Measurements from ENCODE around the gene FHL3. TPM values are rescaled to one million over a fixed set of nuclear protein-coding genes. Genes with fewer than 3 reads are reported as not detected.
A peak's percentile ranks its signal among the peaks of the same experiment; 100 is the strongest.

The FHL3 gene
- total RNA-seq, 4 donors from 2014 or later: 3.0 to 19.1 (median 12.2) TPM

DNA sequence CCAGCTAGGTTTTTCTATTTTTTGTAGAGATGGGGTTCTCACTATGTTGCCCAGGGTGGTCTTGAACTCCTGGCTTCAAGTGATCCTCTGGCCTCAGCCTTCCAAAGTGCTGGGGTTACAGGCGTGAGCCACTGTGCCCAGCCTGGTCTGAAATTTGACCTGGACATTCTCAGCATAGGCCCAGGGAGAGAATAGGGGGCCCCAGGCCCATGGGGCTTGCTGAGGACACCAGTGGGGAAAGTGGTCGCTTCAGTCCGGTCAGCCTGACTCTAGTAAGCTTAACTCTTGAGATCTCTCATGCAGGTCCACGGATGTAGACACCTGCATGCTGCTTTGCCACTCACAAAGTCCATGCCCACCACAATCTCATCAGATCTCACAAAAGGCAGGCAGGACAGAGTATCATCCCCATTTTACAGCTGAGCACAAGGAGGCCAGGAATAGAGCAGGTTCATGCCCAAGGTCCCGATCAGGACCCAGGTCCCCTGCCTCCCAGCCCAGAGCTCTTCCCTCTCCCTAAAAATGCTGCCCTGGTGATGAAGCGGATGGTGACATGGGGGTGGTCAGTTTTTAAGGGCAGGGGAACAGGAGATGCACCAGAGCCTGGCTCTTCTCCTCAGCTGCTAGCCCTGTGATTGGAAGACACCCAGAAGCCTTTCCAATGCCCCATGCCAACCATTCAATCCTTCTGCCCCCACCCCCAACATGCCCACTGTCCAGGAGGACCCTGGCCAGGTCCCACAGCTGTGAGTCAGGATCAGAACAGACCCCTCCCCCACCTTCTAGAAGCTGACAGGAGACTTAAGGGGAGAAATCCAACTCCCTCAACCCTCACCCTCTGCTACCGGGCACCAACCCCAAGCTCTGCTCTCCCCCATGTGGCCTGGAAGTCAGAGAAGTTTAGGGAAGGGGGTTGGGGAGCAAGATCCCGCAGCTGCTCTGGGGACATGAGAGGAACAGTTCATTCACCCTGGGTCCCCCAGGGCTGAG, 1.8 kb downstream of the FHL3 start:
- H3K27me3 ChIP-seq: peaks cover 34% of the 10 kb centered on the region
- 73% methylated on average over 8 of the region's 8 CpGs; no CpG with 5 or more reads in 1 of the 2 donors for WGBS, 2 donors (ENCODE audit: low coverage in 1 of 2)
- H3K36me3 ChIP-seq: no peaks in the 10 kb centered on the region
- peak overlapping the region in 3 of 4 donors; percentile 62 to 68 (median 66) for H3K4me3 ChIP-seq
- H3K27ac ChIP-seq: peak overlapping the region; percentile 80 to 94 (median 90)
- peaks cover 32 to 62% (median 48%) of the 10 kb centered on the region in 4 donors for H3K4me1 ChIP-seq
- TF ChIP-seq POLR2A (IDR thresholded peaks at IDR 0.05) (no peak), POLR2AphosphoS5 (IDR thresholded peaks at IDR 0.05) (no peak), EP300 (IDR thresholded peaks at IDR 0.05; ENCODE audit: low read depth) (no peak), CTCF (IDR thresholded peaks at IDR 0.05) (no peak)
- intact Hi-C loops (cut with DNase I; ENCODE audit: low total_unique reads): no loop called here
- DNase-seq: no peak
- in situ Hi-C loops (cut with MboI; ENCODE audit: low pct_ligation_motif_present in 1 of 4, low pct_unique_long_range_greater_than_20kb in 1 of 4, low sequenced_read_pairs in 3 of 4): no loop called here
- H3K9me3 ChIP-seq: no peaks in the 10 kb centered on the region

GRCh38 chr1:38000529-38001455, 4.5 kb downstream of the FHL3 start:
- intact Hi-C loops (cut with DNase I; ENCODE audit: low total_unique reads): no loop called here
- Histone ChIP-seq H3K4me3 (peak overlapping the region in 1 of 4 donors; percentile 4), H3K27me3 (peaks cover 31% of the 10 kb centered on the region), H3K9me3 (no peaks in the 10 kb centered on the region), H3K27ac (peak overlapping the region; percentile 80 to 94 (median 90)), H3K36me3 (no peaks in the 10 kb centered on the region), H3K4me1 (peaks cover 38 to 75% (median 59%) of the 10 kb centered on the region in 4 donors)
- TF ChIP-seq CTCF (IDR thresholded peaks at IDR 0.05) (no peak), EP300 (IDR thresholded peaks at IDR 0.05; ENCODE audit: low read depth) (no peak), POLR2A (IDR thresholded peaks at IDR 0.05) (no peak), POLR2AphosphoS5 (IDR thresholded peaks at IDR 0.05) (no peak)
- DNase-seq: no peak
- 55% methylated on average over 13 of the region's 13 CpGs; no CpG with 5 or more reads in 1 of the 2 donors for WGBS, 2 donors (ENCODE audit: low coverage in 1 of 2)
- in situ Hi-C loops (cut with MboI; ENCODE audit: low pct_ligation_motif_present in 1 of 4, low pct_unique_long_range_greater_than_20kb in 1 of 4, low sequenced_read_pairs in 3 of 4): no loop called here

GRCh38 chr1:38000233-38000528, 5.1 kb downstream of the FHL3 start:
- no peak overlapping the region for H3K4me3 ChIP-seq
- TF ChIP-seq EP300 (IDR thresholded peaks at IDR 0.05; ENCODE audit: low read depth) (no peak), POLR2A (IDR thresholded peaks at IDR 0.05) (no peak), POLR2AphosphoS5 (IDR thresholded peaks at IDR 0.05) (no peak), CTCF (IDR thresholded peaks at IDR 0.05) (no peak)
- no peak for DNase-seq
- H3K9me3 ChIP-seq: no peaks in the 10 kb centered on the region
- H3K27me3 ChIP-seq: peaks cover 28% of the 10 kb centered on the region
- in situ Hi-C loops (cut with MboI; ENCODE audit: low pct_ligation_motif_present in 1 of 4, low pct_unique_long_range_greater_than_20kb in 1 of 4, low sequenced_read_pairs in 3 of 4) (no loop called here), intact Hi-C loops (cut with DNase I; ENCODE audit: low total_unique reads) (no loop called here)
- H3K4me1 ChIP-seq: peaks cover 38 to 79% (median 60%) of the 10 kb centered on the region in 4 donors
- H3K27ac ChIP-seq: peak overlapping the region; percentile 80 to 94 (median 90)
- 40 to 84% methylated on average over 1 to 2 of the region's 2 CpGs for WGBS, 2 donors (ENCODE audit: low coverage in 1 of 2)
- H3K36me3 ChIP-seq: no peaks in the 10 kb centered on the region
